ENCODE measurements around the gene ZFY. TPM values are rescaled to one million over a fixed set of nuclear protein-coding genes. Genes with fewer than 3 reads are reported as not detected.

Gene ZFY
- total RNA-seq, 2 experiments from 2014 or later = 10.7 to 16.5 TPM

GRCh38 chrY:2887386-2887785, 47.8 kb upstream of the ZFY start:
- no peak for DNase-seq (ENCODE audit: low spot score)
- no peak overlapping the region for H3K4me3 ChIP-seq (ENCODE audit: low read depth, low read length, poor library complexity, severe bottlenecking)
- intact Hi-C loops (cut with micrococcal nuclease; ENCODE audit: unreplicated experiment) = no loop called here
- TF ChIP-seq CTCF (conservative IDR thresholded peaks at IDR 0.05; ENCODE audit: low read length) = no peak
- TF ChIP-seq EZH2phosphoT487 (IDR thresholded peaks at IDR 0.05; ENCODE audit: borderline replicate concordance, low read depth, low read length) = no peak
- H3K9me2 ChIP-seq (ENCODE audit: insufficient read depth, low read length) = no peaks in the 10 kb centered on the region
- POLR2A ChIA-PET = no interaction called here
- CTCF ChIA-PET (ENCODE audit: unreplicated experiment) = no interaction called here
- no peak overlapping the region for H3K27ac ChIP-seq (ENCODE audit: low read depth, low read length, poor library complexity, severe bottlenecking)
- no TSS peak for BruUV-seq (replicated peaks)
- H3K9me3 ChIP-seq (ENCODE audit: low read length) = no peaks in the 10 kb centered on the region
- no peaks in the 10 kb centered on the region for H3K36me3 ChIP-seq (ENCODE audit: insufficient read depth, low read length)
- no peaks in the 10 kb centered on the region for H4K20me1 ChIP-seq (ENCODE audit: insufficient read depth, low read length)
- H3K79me2 ChIP-seq (ENCODE audit: insufficient read depth, low read depth, low read length) = no peaks in the 10 kb centered on the region
- no peak overlapping the region for H3K4me2 ChIP-seq (ENCODE audit: low read length)
- no peak overlapping the region for H2AFZ ChIP-seq (ENCODE audit: low read length)
- peaks cover 9% of the 10 kb centered on the region for H3K4me1 ChIP-seq (ENCODE audit: insufficient read depth, low read length, poor library complexity, severe bottlenecking)

DNA sequence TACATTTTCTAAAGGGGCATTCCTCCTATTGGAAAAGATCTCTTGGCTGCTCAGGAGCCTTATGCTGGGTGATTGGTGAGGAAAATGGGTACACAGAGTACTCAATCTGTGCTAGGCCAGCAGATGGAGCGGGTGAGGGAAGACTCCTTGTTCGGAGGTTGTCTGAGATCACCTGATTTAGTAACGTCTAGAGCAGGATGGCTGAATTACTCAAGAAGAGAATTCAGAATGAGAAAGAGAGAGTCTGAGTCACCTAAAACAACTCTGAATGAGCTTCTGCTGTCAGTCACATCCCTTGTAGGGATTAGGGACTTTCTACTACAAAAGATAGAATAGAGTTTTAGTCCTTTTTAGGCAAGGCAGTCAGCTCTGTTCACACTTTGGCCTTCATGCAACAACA, 47.2 kb upstream of the ZFY start:
- POLR2A ChIA-PET = no interaction called here
- DNase-seq (ENCODE audit: low spot score) = no peak
- H2AFZ ChIP-seq (ENCODE audit: low read length) = no peak overlapping the region
- H3K36me3 ChIP-seq (ENCODE audit: insufficient read depth, low read length) = no peaks in the 10 kb centered on the region
- intact Hi-C loops (cut with micrococcal nuclease; ENCODE audit: unreplicated experiment) = no loop called here
- no peak overlapping the region for H3K27ac ChIP-seq (ENCODE audit: low read depth, low read length, poor library complexity, severe bottlenecking)
- H3K4me1 ChIP-seq (ENCODE audit: insufficient read depth, low read length, poor library complexity, severe bottlenecking) = peaks cover 9% of the 10 kb centered on the region
- CTCF ChIA-PET (ENCODE audit: unreplicated experiment) = no interaction called here
- BruUV-seq (replicated peaks) = no TSS peak
- H3K9me2 ChIP-seq (ENCODE audit: insufficient read depth, low read length) = no peaks in the 10 kb centered on the region
- H3K79me2 ChIP-seq (ENCODE audit: insufficient read depth, low read depth, low read length) = no peaks in the 10 kb centered on the region
- no peak overlapping the region for H3K4me2 ChIP-seq (ENCODE audit: low read length)
- H3K4me3 ChIP-seq (ENCODE audit: low read depth, low read length, poor library complexity, severe bottlenecking) = no peak overlapping the region
- H3K9me3 ChIP-seq (ENCODE audit: low read length) = no peaks in the 10 kb centered on the region
- TF ChIP-seq EZH2phosphoT487 (IDR thresholded peaks at IDR 0.05; ENCODE audit: borderline replicate concordance, low read depth, low read length) (no peak), CTCF (conservative IDR thresholded peaks at IDR 0.05; ENCODE audit: low read length) (no peak)
- H4K20me1 ChIP-seq (ENCODE audit: insufficient read depth, low read length) = no peaks in the 10 kb centered on the region

- H3K4me1 ChIP-seq (ENCODE audit: insufficient read depth, low read length, poor library complexity, severe bottlenecking) = no peaks in the 10 kb centered on the region
- BruUV-seq (replicated peaks) = no TSS peak
- TF ChIP-seq EZH2phosphoT487 (IDR thresholded peaks at IDR 0.05; ENCODE audit: borderline replicate concordance, low read depth, low read length) (no peak), CTCF (conservative IDR thresholded peaks at IDR 0.05; ENCODE audit: low read length) (no peak)
- CTCF ChIA-PET (ENCODE audit: unreplicated experiment) = no interaction called here
- H3K79me2 ChIP-seq (ENCODE audit: insufficient read depth, low read depth, low read length) = no peaks in the 10 kb centered on the region
- H3K4me3 ChIP-seq (ENCODE audit: low read depth, low read length, poor library complexity, severe bottlenecking) = no peak overlapping the region
- no peaks in the 10 kb centered on the region for H3K36me3 ChIP-seq (ENCODE audit: insufficient read depth, low read length)
- H3K4me2 ChIP-seq (ENCODE audit: low read length) = no peak overlapping the region
- H3K27ac ChIP-seq (ENCODE audit: low read depth, low read length, poor library complexity, severe bottlenecking) = no peak overlapping the region
- POLR2A ChIA-PET = interaction anchor here (0.8 to 1.0 kb wide), 2 partner anchors 28 to 54 kb away, joined by 3 read pairs; no protein-coding TSS in a partner anchor
- no peaks in the 10 kb centered on the region for H3K9me3 ChIP-seq (ENCODE audit: low read length)
- no peak overlapping the region for H2AFZ ChIP-seq (ENCODE audit: low read length)
- DNase-seq (ENCODE audit: low spot score) = no peak
- no peaks in the 10 kb centered on the region for H4K20me1 ChIP-seq (ENCODE audit: insufficient read depth, low read length)
- intact Hi-C loops (cut with micrococcal nuclease; ENCODE audit: unreplicated experiment) = no loop called here
- H3K9me2 ChIP-seq (ENCODE audit: insufficient read depth, low read length) = no peaks in the 10 kb centered on the region
Observed at GRCh38 chrY:2893471-2893870, 41.7 kb upstream of the ZFY start.

Measured in OCI-LY7 (cell line).